Stimulated activated CD8-positive, alpha-beta memory T cell treated with anti-CD3 and anti-CD28 coated beads, Interleukin-15, amount 100 ng/mL, for 48 hours (primary cell): Measurements from ENCODE around the gene NPR3.

Experiments used
- DNase-seq, 2 donors: peaks; one replicate each; pipeline ENCODE4 v3.0.0-alpha.2; 2020; ENCODE audit warnings: low read depth in 2 of 2

The NPR3 gene

GRCh38 chr5:32810804-32811203, 99.7 kb downstream of the NPR3 start:
- DNase-seq: no peak

GRCh38 chr5:32812399-32812798, 101.3 kb downstream of the NPR3 start:
- DNase-seq: no peak

- DNase-seq: no peak
Observed at GRCh38 chr5:32814141-32814540, 103.0 kb downstream of the NPR3 start.

GRCh38 chr5:32814620-32815019, 103.5 kb downstream of the NPR3 start:
- no peak for DNase-seq

GRCh38 chr5:32827981-32828380, 116.9 kb downstream of the NPR3 start:
- no peak for DNase-seq

- no peak for DNase-seq
Observed at GRCh38 chr5:32828492-32828891, 117.4 kb downstream of the NPR3 start.

GRCh38 chr5:32831624-32832023, 120.5 kb downstream of the NPR3 start:
- no peak for DNase-seq

GRCh38 chr5:32833127-32833526, 122.0 kb downstream of the NPR3 start:
- DNase-seq: no peak

GRCh38 chr5:32833663-32834062, 122.5 kb downstream of the NPR3 start:
- no peak for DNase-seq

GRCh38 chr5:32834251-32834650, 123.1 kb downstream of the NPR3 start:
- no peak for DNase-seq

- no peak for DNase-seq
Observed at GRCh38 chr5:32836176-32836575, 125.1 kb downstream of the NPR3 start.

- no peak for DNase-seq
Observed at GRCh38 chr5:32837211-32837610, 126.1 kb downstream of the NPR3 start.

GRCh38 chr5:32839106-32839505, 128.0 kb downstream of the NPR3 start:
- no peak for DNase-seq

GRCh38 chr5:32840606-32841005, 129.5 kb downstream of the NPR3 start:
- DNase-seq: no peak
